ENCODE data around the gene EGFR. TPM values are rescaled to one million over a fixed set of nuclear protein-coding genes. Genes with fewer than 3 reads are reported as not detected.

Gene EGFR
- polyA plus RNA-seq, 1 experiment = 62.6 TPM

- no peak overlapping the region for H3K4me3 ChIP-seq (ENCODE audit: low read depth, low read length)
- H3K27ac ChIP-seq (ENCODE audit: low read depth, low read length) = no peak overlapping the region
- no peak for TF ChIP-seq CTCF (IDR thresholded peaks at IDR 0.05; ENCODE audit: low read depth, low read length)
- H3K9me3 ChIP-seq (ENCODE audit: control insufficient read depth, insufficient read depth, low read length) = no peaks in the 10 kb centered on the region
- DNase-seq (ENCODE audit: low read depth, low spot score) = no peak
- ChIA-PET POLR2A (no interaction called here), CTCF (interaction anchor here (1.6 to 2.1 kb wide), 2 partner anchors 161 to 320 kb away, joined by 4 to 10 read pairs; no protein-coding TSS in a partner anchor)
- no peaks in the 10 kb centered on the region for H3K27me3 ChIP-seq (ENCODE audit: control insufficient read depth, insufficient read depth, low read length)
These were observed 74.9 kb downstream of the EGFR start for GRCh38 chr7:55093674-55094073.

GRCh38 chr7:55094092-55094690 lies 75.4 kb downstream of the EGFR start:
- ChIA-PET CTCF (interaction anchor here (0.7 to 2.1 kb wide), 3 partner anchors 161 to 321 kb away, joined by 3 to 10 read pairs (median 4); no protein-coding TSS in a partner anchor), POLR2A (no interaction called here)
- H3K9me3 ChIP-seq (ENCODE audit: control insufficient read depth, insufficient read depth, low read length) = no peaks in the 10 kb centered on the region
- no peak for DNase-seq (ENCODE audit: low read depth, low spot score)
- H3K4me3 ChIP-seq (ENCODE audit: low read depth, low read length) = no peak overlapping the region
- no peak overlapping the region for H3K27ac ChIP-seq (ENCODE audit: low read depth, low read length)
- no peaks in the 10 kb centered on the region for H3K27me3 ChIP-seq (ENCODE audit: control insufficient read depth, insufficient read depth, low read length)
- TF ChIP-seq CTCF (IDR thresholded peaks at IDR 0.05; ENCODE audit: low read depth, low read length) = no peak

DNA sequence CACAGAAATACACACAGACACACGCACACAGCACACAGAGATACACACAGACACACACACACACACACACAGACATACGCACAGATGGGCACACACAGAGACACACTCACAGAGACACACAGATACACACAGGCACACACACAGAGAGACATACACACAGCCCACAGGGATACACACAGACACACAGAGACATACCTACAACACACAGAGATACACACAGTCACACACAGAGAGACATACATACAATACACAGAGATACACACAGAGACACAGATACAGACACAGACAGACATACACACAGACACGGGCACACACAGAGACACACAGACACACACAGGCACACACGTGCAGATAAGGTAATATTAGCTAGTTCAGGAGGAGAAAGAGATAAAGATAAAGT lies 76.9 kb downstream of the EGFR start:
- Histone ChIP-seq H3K27me3 (ENCODE audit: control insufficient read depth, insufficient read depth, low read length) (no peaks in the 10 kb centered on the region), H3K9me3 (ENCODE audit: control insufficient read depth, insufficient read depth, low read length) (no peaks in the 10 kb centered on the region), H3K27ac (ENCODE audit: low read depth, low read length) (no peak overlapping the region), H3K4me3 (ENCODE audit: low read depth, low read length) (no peak overlapping the region)
- no peak for TF ChIP-seq CTCF (IDR thresholded peaks at IDR 0.05; ENCODE audit: low read depth, low read length)
- POLR2A ChIA-PET = no interaction called here
- CTCF ChIA-PET = no interaction called here
- DNase-seq (ENCODE audit: low read depth, low spot score) = no peak

- Histone ChIP-seq H3K27ac (ENCODE audit: low read depth, low read length) (no peak overlapping the region), H3K4me3 (ENCODE audit: low read depth, low read length) (no peak overlapping the region), H3K9me3 (ENCODE audit: control insufficient read depth, insufficient read depth, low read length) (no peaks in the 10 kb centered on the region), H3K27me3 (ENCODE audit: control insufficient read depth, insufficient read depth, low read length) (no peaks in the 10 kb centered on the region)
- ChIA-PET CTCF (no interaction called here), POLR2A (no interaction called here)
- TF ChIP-seq CTCF (IDR thresholded peaks at IDR 0.05; ENCODE audit: low read depth, low read length) = no peak
- no peak for DNase-seq (ENCODE audit: low read depth, low spot score)
These were observed 77.5 kb downstream of the EGFR start for GRCh38 chr7:55096323-55096722.

GRCh38 chr7:55097100-55097499 lies 78.3 kb downstream of the EGFR start:
- Histone ChIP-seq H3K9me3 (ENCODE audit: control insufficient read depth, insufficient read depth, low read length) (no peaks in the 10 kb centered on the region), H3K4me3 (ENCODE audit: low read depth, low read length) (no peak overlapping the region), H3K27ac (ENCODE audit: low read depth, low read length) (no peak overlapping the region), H3K27me3 (ENCODE audit: control insufficient read depth, insufficient read depth, low read length) (no peaks in the 10 kb centered on the region)
- CTCF ChIA-PET = no interaction called here
- DNase-seq (ENCODE audit: low read depth, low spot score) = no peak
- TF ChIP-seq CTCF (IDR thresholded peaks at IDR 0.05; ENCODE audit: low read depth, low read length) = no peak
- POLR2A ChIA-PET = no interaction called here
